ENCODE data around the gene ATG2A.

GRCh38 chr11:64871492-64871891 lies 45.5 kb downstream of the ATG2A start:
- TF ChIP-seq, protein P1, sequence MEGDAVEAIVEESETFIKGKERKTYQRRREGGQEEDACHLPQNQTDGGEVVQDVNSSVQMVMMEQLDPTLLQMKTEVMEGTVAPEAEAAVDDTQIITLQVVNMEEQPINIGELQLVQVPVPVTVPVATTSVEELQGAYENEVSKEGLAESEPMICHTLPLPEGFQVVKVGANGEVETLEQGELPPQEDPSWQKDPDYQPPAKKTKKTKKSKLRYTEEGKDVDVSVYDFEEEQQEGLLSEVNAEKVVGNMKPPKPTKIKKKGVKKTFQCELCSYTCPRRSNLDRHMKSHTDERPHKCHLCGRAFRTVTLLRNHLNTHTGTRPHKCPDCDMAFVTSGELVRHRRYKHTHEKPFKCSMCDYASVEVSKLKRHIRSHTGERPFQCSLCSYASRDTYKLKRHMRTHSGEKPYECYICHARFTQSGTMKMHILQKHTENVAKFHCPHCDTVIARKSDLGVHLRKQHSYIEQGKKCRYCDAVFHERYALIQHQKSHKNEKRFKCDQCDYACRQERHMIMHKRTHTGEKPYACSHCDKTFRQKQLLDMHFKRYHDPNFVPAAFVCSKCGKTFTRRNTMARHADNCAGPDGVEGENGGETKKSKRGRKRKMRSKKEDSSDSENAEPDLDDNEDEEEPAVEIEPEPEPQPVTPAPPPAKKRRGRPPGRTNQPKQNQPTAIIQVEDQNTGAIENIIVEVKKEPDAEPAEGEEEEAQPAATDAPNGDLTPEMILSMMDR (conservative IDR thresholded peaks at IDR 0.05; ENCODE audit: low read depth, low read length) = no peak
- no peak for TF ChIP-seq EZH2 (IDR thresholded peaks at IDR 0.05; ENCODE audit: borderline replicate concordance, low read depth, low read length, poor library complexity, severe bottlenecking)

All from A673 (cell line).